ENCODE results near the gene RBPJ. TPM values are rescaled to one million over a fixed set of nuclear protein-coding genes. Genes with fewer than 3 reads are reported as not detected.
"Not testable (repeated sequence)": the region's sequence is repeated elsewhere in the genome, so short reads cannot be mapped to it uniquely, and the experiment has no call there.

The RBPJ gene
- total RNA-seq, 1 experiment from 2014 or later, result 53.8 TPM

- peaks cover 3% of the 10 kb centered on the region; the same call in 1 of the 2 replicates for H4K20me1 ChIP-seq (ENCODE audit: insufficient read depth)
- H3K4me3 ChIP-seq, result no peak overlapping the region
- H3K4me1 ChIP-seq (replicated peaks; ENCODE audit: insufficient read depth), result no peaks in the 10 kb centered on the region
- POLR2A ChIA-PET (ENCODE audit: unreplicated experiment), result no interaction called here
- no peak overlapping the region for H3K4me2 ChIP-seq
- no peak overlapping the region for H3K27ac ChIP-seq
- no peaks in the 10 kb centered on the region for H3K27me3 ChIP-seq (ENCODE audit: insufficient read depth, low read depth)
- CTCF ChIA-PET, result interaction anchor here (0.5 kb wide), 1 partner anchor 219 kb away, joined by 4 read pairs; no protein-coding TSS in a partner anchor
- no peak for DNase-seq
- no TSS peak for BruUV-seq (replicated peaks)
- no peaks in the 10 kb centered on the region for H3K9me2 ChIP-seq (ENCODE audit: insufficient read depth)
- no peaks in the 10 kb centered on the region for H3F3A ChIP-seq (ENCODE audit: insufficient read depth, low read depth)
- no peaks in the 10 kb centered on the region for H3K9me3 ChIP-seq (ENCODE audit: insufficient read depth, low read depth)
- peaks cover 62% of the 10 kb centered on the region for H3K79me2 ChIP-seq (ENCODE audit: low read depth)
- TF ChIP-seq EZH2 (IDR thresholded peaks at IDR 0.05; ENCODE audit: low read depth) (no peak), CTCF (conservative IDR thresholded peaks at IDR 0.05) (no peak)
- intact Hi-C loops (cut with micrococcal nuclease; ENCODE audit: unreplicated experiment), result no loop called here
- no peak overlapping the region for H2AFZ ChIP-seq
- H3K36me3 ChIP-seq (ENCODE audit: low read depth), result no peaks in the 10 kb centered on the region
These were observed 33.7 kb downstream of the RBPJ start for GRCh38 chr4:26354491-26354890.

GRCh38 chr4:26355392-26356052, 34.7 kb downstream of the RBPJ start:
- Histone ChIP-seq H3K27me3 (ENCODE audit: insufficient read depth, low read depth) (no peaks in the 10 kb centered on the region), H3K9me2 (ENCODE audit: insufficient read depth) (no peaks in the 10 kb centered on the region), H3K4me3 (no peak overlapping the region), H3K36me3 (ENCODE audit: low read depth) (no peaks in the 10 kb centered on the region), H3K4me2 (no peak overlapping the region; the same call in 1 of the 2 replicates), H3K27ac (0 out of 2 replicates have a peak overlapping the region, but pooled peaks have one; percentile 29), H3K79me2 (ENCODE audit: low read depth) (peaks cover 60% of the 10 kb centered on the region), H4K20me1 (ENCODE audit: insufficient read depth) (peaks cover 3% of the 10 kb centered on the region; the same call in 1 of the 2 replicates), H3K9me3 (ENCODE audit: insufficient read depth, low read depth) (no peaks in the 10 kb centered on the region), H3K4me1 (replicated peaks; ENCODE audit: insufficient read depth) (no peaks in the 10 kb centered on the region), H3F3A (ENCODE audit: insufficient read depth, low read depth) (no peaks in the 10 kb centered on the region), H2AFZ (no peak overlapping the region)
- ChIA-PET POLR2A (ENCODE audit: unreplicated experiment) (interaction anchor here (0.5 kb wide), 1 partner anchor 28 kb away, joined by 3 read pairs; no protein-coding TSS in a partner anchor), CTCF (interaction anchor here (0.7 kb wide), 1 partner anchor 740 kb away, joined by 5 read pairs; no protein-coding TSS in a partner anchor)
- TF ChIP-seq EZH2 (IDR thresholded peaks at IDR 0.05; ENCODE audit: low read depth) (no peak), CTCF (conservative IDR thresholded peaks at IDR 0.05) (no peak)
- intact Hi-C loops (cut with micrococcal nuclease; ENCODE audit: unreplicated experiment), result no loop called here
- BruUV-seq (replicated peaks), result no TSS peak
- DNase-seq, result no peak

GRCh38 chr4:26356081-26356501, 35.3 kb downstream of the RBPJ start:
- Histone ChIP-seq H3K4me2 (no peak overlapping the region; the same call in 1 of the 2 replicates), H3K4me1 (replicated peaks; ENCODE audit: insufficient read depth) (no peaks in the 10 kb centered on the region), H3K4me3 (no peak overlapping the region), H3K27ac (no peak overlapping the region), H3K9me3 (ENCODE audit: insufficient read depth, low read depth) (no peaks in the 10 kb centered on the region), H3K27me3 (ENCODE audit: insufficient read depth, low read depth) (no peaks in the 10 kb centered on the region), H4K20me1 (ENCODE audit: insufficient read depth) (peaks cover 3% of the 10 kb centered on the region; the same call in 1 of the 2 replicates), H3K9me2 (ENCODE audit: insufficient read depth) (no peaks in the 10 kb centered on the region), H3K36me3 (ENCODE audit: low read depth) (no peaks in the 10 kb centered on the region), H2AFZ (no peak overlapping the region), H3F3A (ENCODE audit: insufficient read depth, low read depth) (no peaks in the 10 kb centered on the region), H3K79me2 (ENCODE audit: low read depth) (peaks cover 57% of the 10 kb centered on the region)
- DNase-seq, result peak in 1 of 2 experiments; percentile 41
- intact Hi-C loops (cut with micrococcal nuclease; ENCODE audit: unreplicated experiment), result no loop called here
- BruUV-seq (replicated peaks), result no TSS peak
- POLR2A ChIA-PET (ENCODE audit: unreplicated experiment), result interaction anchor here (0.5 kb wide), 1 partner anchor 28 kb away, joined by 3 read pairs; no protein-coding TSS in a partner anchor
- TF ChIP-seq EZH2 (IDR thresholded peaks at IDR 0.05; ENCODE audit: low read depth) (no peak), CTCF (conservative IDR thresholded peaks at IDR 0.05) (no peak)
- CTCF ChIA-PET, result no interaction called here

DNA sequence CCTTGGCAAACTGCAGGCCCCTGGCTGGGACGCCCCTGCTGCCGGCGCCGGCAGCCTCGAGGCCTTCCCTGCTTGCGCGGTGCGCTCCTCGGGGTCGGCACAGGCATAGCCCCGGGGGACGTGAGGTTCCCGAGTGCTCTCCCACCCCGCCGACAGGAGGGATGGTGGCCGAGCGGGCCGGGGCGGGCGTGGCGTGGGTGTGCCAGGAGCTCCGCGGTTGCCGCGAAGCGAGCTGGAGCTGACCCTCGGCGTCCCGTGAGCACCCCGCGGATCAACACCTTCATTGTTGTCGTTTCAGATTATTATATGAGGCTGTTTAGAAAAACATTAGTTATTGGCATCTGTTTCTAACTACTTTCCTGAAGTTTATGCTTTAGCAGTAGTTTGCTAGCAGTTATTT, 38.7 kb downstream of the RBPJ start:
- CTCF ChIA-PET; H3K4me3 ChIP-seq; H3K4me1 ChIP-seq (replicated peaks; ENCODE audit: insufficient read depth); H3K9me3 ChIP-seq (ENCODE audit: insufficient read depth, low read depth); DNase-seq; POLR2A ChIA-PET (ENCODE audit: unreplicated experiment); H3K27me3 ChIP-seq (ENCODE audit: insufficient read depth, low read depth); intact Hi-C loops (cut with micrococcal nuclease; ENCODE audit: unreplicated experiment); H3K9me2 ChIP-seq (ENCODE audit: insufficient read depth); H3F3A ChIP-seq (ENCODE audit: insufficient read depth, low read depth); H3K4me2 ChIP-seq; H4K20me1 ChIP-seq (ENCODE audit: insufficient read depth); H3K27ac ChIP-seq; BruUV-seq (replicated peaks); H2AFZ ChIP-seq; H3K36me3 ChIP-seq (ENCODE audit: low read depth): not testable (repeated sequence)
- peaks cover 53% of the 10 kb centered on the region for H3K79me2 ChIP-seq (ENCODE audit: low read depth)
